Activated CD4-positive, alpha-beta memory T cell treated with anti-CD3 and anti-CD28 coated beads, Interleukin-2, amount 10 ng/mL, durations not matched to agents 7 days and 5 days (primary cell): ENCODE data around the gene CHN2. TPM values are rescaled to one million over a fixed set of nuclear protein-coding genes. Genes with fewer than 3 reads are reported as not detected.

ENCODE experiments used
- CTCF ChIA-PET: fragments of 350-600 bp; sonication (Branson Sonifier 250); formaldehyde crosslinking; loops from one replicate; lab custom pipeline; 2021; ENCODE audit warnings: antibody characterized with exemption, inconsistent platforms; lab: Charles Lee
- POLR2A ChIA-PET: fragments of 350-600 bp; sonication (Branson Sonifier 250); formaldehyde crosslinking; loops from one replicate; lab custom pipeline; 2021; ENCODE audit warnings: antibody characterized with exemption; lab: Charles Lee
- DNase-seq: peaks from one replicate; pipeline ENCODE4 v3.0.0-alpha.2; 2020
- H3K27ac Mint-ChIP-seq: one replicate; pipeline ENCODE4 v1.8.0; 2021; ENCODE audit warnings: mild to moderate bottlenecking, mixed read lengths
- H3K27me3 Mint-ChIP-seq: one replicate; pipeline ENCODE4 v1.8.0; 2021; ENCODE audit warnings: mixed read lengths
- H3K36me3 Mint-ChIP-seq: one replicate; pipeline ENCODE4 v1.8.0; 2021; ENCODE audit warnings: low read depth, mixed read lengths
- H3K4me1 Mint-ChIP-seq: one replicate; pipeline ENCODE4 v1.8.0; 2021; ENCODE audit warnings: mixed read lengths
- H3K4me3 Mint-ChIP-seq: one replicate; pipeline ENCODE4 v1.8.0; 2021; ENCODE audit warnings: mild to moderate bottlenecking, mixed read lengths
- H3K9me3 Mint-ChIP-seq: one replicate; pipeline ENCODE4 v1.8.0; 2021; ENCODE audit warnings: mixed read lengths
- total RNA-seq, 2 experiments: library from RNA; stranded (reverse); gene quantifications; one replicate each; pipeline ENCODE4 v1.2.3, GENCODE V29; 2021

The CHN2 gene
- total RNA-seq, 2 experiments from 2014 or later, result 6.8 to 7.4 TPM

DNA sequence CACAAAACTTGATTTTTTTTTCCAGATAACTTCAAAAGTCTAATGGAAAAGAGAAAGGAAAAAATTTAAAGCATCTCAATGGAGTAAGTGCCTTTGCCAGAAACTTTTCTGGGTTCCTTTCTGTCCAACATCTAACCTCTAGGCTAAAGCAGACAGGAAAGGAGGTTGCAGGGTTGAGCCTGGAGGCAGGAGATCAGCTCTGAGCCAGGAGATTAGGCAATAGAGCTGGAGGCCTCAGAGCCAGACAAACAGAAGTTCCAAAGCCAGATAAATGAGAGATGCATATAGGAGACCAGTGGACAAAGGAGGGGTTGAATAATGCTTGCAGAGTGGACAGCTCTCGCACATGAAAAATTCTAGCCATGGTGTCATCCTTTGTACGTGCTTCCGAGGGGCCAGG lies 42.9 kb downstream of the CHN2 start:
- H3K4me3 Mint-ChIP-seq, result no peak overlapping the region
- CTCF ChIA-PET, result no interaction called here
- H3K36me3 Mint-ChIP-seq, result no peaks in the 10 kb centered on the region
- H3K4me1 Mint-ChIP-seq, result peaks cover 10% of the 10 kb centered on the region
- H3K9me3 Mint-ChIP-seq, result no peaks in the 10 kb centered on the region
- POLR2A ChIA-PET, result no interaction called here
- no peak for DNase-seq
- H3K27me3 Mint-ChIP-seq, result peaks cover 13% of the 10 kb centered on the region
- H3K27ac Mint-ChIP-seq, result no peak overlapping the region

DNA sequence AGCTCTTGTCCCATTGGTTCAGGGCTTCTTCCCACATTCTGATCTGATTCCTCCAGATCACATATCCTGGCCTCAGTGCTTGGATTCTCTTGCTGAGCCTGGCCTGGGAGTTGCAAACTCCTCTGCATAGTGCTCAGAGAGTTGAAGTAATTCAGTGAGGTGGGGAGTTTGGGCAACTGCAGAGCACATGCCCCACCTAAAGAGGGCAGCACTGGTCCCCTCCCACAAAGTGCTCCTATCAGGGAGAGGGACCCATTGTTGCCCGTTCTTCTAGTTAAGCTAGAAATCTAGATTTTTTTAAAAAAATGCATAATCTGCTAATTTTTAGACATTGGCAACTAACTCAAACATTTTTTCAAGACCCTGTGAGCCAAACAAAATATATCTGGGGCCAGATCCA lies 45.1 kb downstream of the CHN2 start:
- Mint-ChIP-seq H3K4me1 (peaks cover 16% of the 10 kb centered on the region), H3K9me3 (no peaks in the 10 kb centered on the region), H3K4me3 (no peak overlapping the region), H3K36me3 (no peaks in the 10 kb centered on the region), H3K27ac (no peak overlapping the region), H3K27me3 (peaks cover 23% of the 10 kb centered on the region)
- POLR2A ChIA-PET, result no interaction called here
- DNase-seq, result peak; percentile 29
- CTCF ChIA-PET, result interaction anchor here (0.5 to 1.7 kb wide), 3 partner anchors 15 to 146 kb away, joined by 3 to 9 read pairs (median 4); no protein-coding TSS in a partner anchor

- no peak overlapping the region for H3K4me3 Mint-ChIP-seq
Measured at GRCh38 chr7:29242265-29242664, 47.7 kb downstream of the CHN2 start.

GRCh38 chr7:29243910-29244655 lies 49.5 kb downstream of the CHN2 start:
- no peak overlapping the region for H3K27ac Mint-ChIP-seq
- H3K27me3 Mint-ChIP-seq, result peaks cover 21% of the 10 kb centered on the region
- DNase-seq, result peak; percentile 49
- ChIA-PET CTCF (no interaction called here), POLR2A (no interaction called here)
- no peaks in the 10 kb centered on the region for H3K36me3 Mint-ChIP-seq
- H3K4me1 Mint-ChIP-seq, result peaks cover 16% of the 10 kb centered on the region
- no peaks in the 10 kb centered on the region for H3K9me3 Mint-ChIP-seq
- H3K4me3 Mint-ChIP-seq, result no peak overlapping the region

More at GRCh38 chr7:29242265-29242664, 47.7 kb downstream of the CHN2 start:
- no peak for DNase-seq
- Mint-ChIP-seq H3K27me3 (peaks cover 22% of the 10 kb centered on the region), H3K4me1 (peaks cover 16% of the 10 kb centered on the region), H3K9me3 (no peaks in the 10 kb centered on the region), H3K36me3 (no peaks in the 10 kb centered on the region), H3K27ac (no peak overlapping the region)
- CTCF ChIA-PET, result interaction anchor here (1.2 kb wide), 1 partner anchor 136 kb away, joined by 4 read pairs; no protein-coding TSS in a partner anchor
- POLR2A ChIA-PET, result no interaction called here

DNA sequence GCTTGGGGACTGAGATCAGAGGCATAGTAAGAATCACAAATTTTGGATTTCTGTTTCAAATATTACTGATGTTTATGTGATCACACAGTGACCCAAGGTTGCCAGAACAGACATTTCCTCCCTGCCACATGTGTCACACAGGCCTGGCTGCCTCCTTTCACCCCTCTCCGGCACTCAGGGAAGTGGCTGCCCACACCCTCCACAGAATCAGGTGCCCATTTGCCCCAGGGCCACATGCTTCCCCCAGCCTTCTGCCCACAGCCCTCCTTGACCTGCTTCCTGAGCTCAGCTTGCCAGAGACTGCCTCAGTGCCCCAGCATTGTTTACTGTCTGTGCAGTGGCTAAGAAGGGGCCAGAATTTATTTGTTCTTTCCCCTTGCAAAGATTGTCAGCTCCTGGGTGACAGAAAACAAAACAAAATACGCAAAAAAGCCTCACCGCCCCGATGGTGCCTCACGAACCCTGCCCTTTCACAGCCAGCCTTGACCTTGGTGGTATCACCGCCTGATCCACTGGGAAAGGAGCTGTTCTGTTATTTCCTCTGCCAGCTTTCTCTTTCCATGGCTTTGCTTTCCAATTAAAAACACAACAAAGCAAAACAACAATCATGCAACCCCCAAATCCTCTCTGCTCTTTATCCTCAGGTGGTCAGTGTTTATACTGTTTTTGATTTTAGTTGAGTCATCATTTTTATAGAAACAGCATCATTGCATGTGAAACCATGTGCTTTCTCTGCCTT lies 52.8 kb downstream of the CHN2 start:
- Mint-ChIP-seq H3K4me3 (no peak overlapping the region), H3K9me3 (no peaks in the 10 kb centered on the region), H3K27ac (no peak overlapping the region), H3K4me1 (peaks cover 16% of the 10 kb centered on the region), H3K27me3 (peaks cover 14% of the 10 kb centered on the region), H3K36me3 (no peaks in the 10 kb centered on the region)
- ChIA-PET CTCF (no interaction called here), POLR2A (no interaction called here)
- no peak for DNase-seq

GRCh38 chr7:29247963-29248236 lies 53.3 kb downstream of the CHN2 start:
- peaks cover 16% of the 10 kb centered on the region for H3K4me1 Mint-ChIP-seq
- CTCF ChIA-PET, result no interaction called here
- DNase-seq, result no peak
- POLR2A ChIA-PET, result no interaction called here
- no peaks in the 10 kb centered on the region for H3K9me3 Mint-ChIP-seq
- H3K27me3 Mint-ChIP-seq, result peaks cover 14% of the 10 kb centered on the region
- no peaks in the 10 kb centered on the region for H3K36me3 Mint-ChIP-seq
- H3K4me3 Mint-ChIP-seq, result no peak overlapping the region
- H3K27ac Mint-ChIP-seq, result no peak overlapping the region

GRCh38 chr7:29248713-29249382 lies 54.3 kb downstream of the CHN2 start:
- Mint-ChIP-seq H3K36me3 (no peaks in the 10 kb centered on the region), H3K4me3 (no peak overlapping the region), H3K4me1 (peaks cover 12% of the 10 kb centered on the region), H3K9me3 (no peaks in the 10 kb centered on the region), H3K27ac (no peak overlapping the region), H3K27me3 (peaks cover 10% of the 10 kb centered on the region)
- no peak for DNase-seq
- POLR2A ChIA-PET, result no interaction called here
- CTCF ChIA-PET, result no interaction called here

GRCh38 chr7:29249383-29249750 lies 54.8 kb downstream of the CHN2 start:
- H3K27ac Mint-ChIP-seq, result no peak overlapping the region
- DNase-seq, result no peak
- H3K4me3 Mint-ChIP-seq, result no peak overlapping the region
- ChIA-PET CTCF (no interaction called here), POLR2A (no interaction called here)
- peaks cover 6% of the 10 kb centered on the region for H3K4me1 Mint-ChIP-seq
- no peaks in the 10 kb centered on the region for H3K9me3 Mint-ChIP-seq
- H3K36me3 Mint-ChIP-seq, result no peaks in the 10 kb centered on the region
- H3K27me3 Mint-ChIP-seq, result peaks cover 6% of the 10 kb centered on the region

GRCh38 chr7:29249860-29250259 lies 55.3 kb downstream of the CHN2 start:
- no peaks in the 10 kb centered on the region for H3K9me3 Mint-ChIP-seq
- peaks cover 4% of the 10 kb centered on the region for H3K27me3 Mint-ChIP-seq

GRCh38 chr7:29253225-29253624 lies 58.6 kb downstream of the CHN2 start:
- ChIA-PET CTCF (interaction anchor here (2.7 kb wide), 1 partner anchor 13 kb away, joined by 9 read pairs; no protein-coding TSS in a partner anchor), POLR2A (no interaction called here)
- no peaks in the 10 kb centered on the region for H3K36me3 Mint-ChIP-seq
- H3K9me3 Mint-ChIP-seq, result no peaks in the 10 kb centered on the region
- no peaks in the 10 kb centered on the region for H3K4me1 Mint-ChIP-seq
- no peak overlapping the region for H3K27ac Mint-ChIP-seq
- DNase-seq, result no peak
- peaks cover 3% of the 10 kb centered on the region for H3K27me3 Mint-ChIP-seq
- H3K4me3 Mint-ChIP-seq, result no peak overlapping the region

More at GRCh38 chr7:29249860-29250259, 55.3 kb downstream of the CHN2 start:
- Mint-ChIP-seq H3K36me3 (no peaks in the 10 kb centered on the region), H3K4me3 (no peak overlapping the region), H3K4me1 (peaks cover 1% of the 10 kb centered on the region), H3K27ac (no peak overlapping the region)
- CTCF ChIA-PET, result no interaction called here
- no peak for DNase-seq
- POLR2A ChIA-PET, result no interaction called here

GRCh38 chr7:29254591-29254990 lies 60.0 kb downstream of the CHN2 start:
- POLR2A ChIA-PET, result no interaction called here
- CTCF ChIA-PET, result interaction anchor here (2.7 kb wide), 1 partner anchor 15 kb away, joined by 9 read pairs; no protein-coding TSS in a partner anchor
- Mint-ChIP-seq H3K9me3 (no peaks in the 10 kb centered on the region), H3K27ac (no peak overlapping the region), H3K27me3 (peaks cover 3% of the 10 kb centered on the region), H3K36me3 (no peaks in the 10 kb centered on the region), H3K4me1 (no peaks in the 10 kb centered on the region), H3K4me3 (no peak overlapping the region)
- no peak for DNase-seq

DNA sequence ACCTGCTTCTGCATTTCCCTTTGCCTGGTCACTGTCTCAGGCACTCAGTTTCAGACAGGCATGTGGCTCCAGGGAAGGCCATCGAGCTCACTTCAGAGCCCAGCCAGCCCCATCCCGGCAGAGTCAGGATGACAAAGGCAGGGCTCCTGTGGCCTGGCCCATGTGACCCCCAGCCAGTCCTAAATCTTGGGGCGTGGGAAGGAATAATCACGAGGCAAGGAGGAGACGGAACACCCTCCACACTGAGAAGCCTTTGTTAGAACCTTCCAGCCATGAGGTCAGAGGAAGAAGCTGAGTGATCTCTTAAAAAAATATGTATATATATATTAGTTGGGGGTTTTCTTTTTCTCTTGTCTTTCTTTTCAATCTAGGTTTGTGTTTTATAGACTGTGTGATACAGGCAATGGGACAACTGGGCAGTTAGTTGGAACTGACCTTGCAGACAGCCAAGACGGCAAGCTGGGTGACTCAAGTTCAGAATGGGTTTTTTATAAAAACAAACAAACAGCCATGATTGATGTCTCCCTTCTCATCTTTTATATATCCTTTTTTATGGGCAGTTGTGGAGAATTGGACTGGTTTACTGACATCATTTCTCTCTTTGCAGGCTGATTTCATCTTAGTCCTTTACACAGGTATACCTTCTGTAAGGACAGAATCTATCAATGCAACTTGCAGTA lies 60.8 kb downstream of the CHN2 start:
- no peak overlapping the region for H3K4me3 Mint-ChIP-seq
- peaks cover 3% of the 10 kb centered on the region for H3K27me3 Mint-ChIP-seq
- POLR2A ChIA-PET, result no interaction called here
- H3K27ac Mint-ChIP-seq, result no peak overlapping the region
- DNase-seq, result no peak
- H3K36me3 Mint-ChIP-seq, result no peaks in the 10 kb centered on the region
- CTCF ChIA-PET, result interaction anchor here (2.7 kb wide), 1 partner anchor 16 kb away, joined by 9 read pairs; no protein-coding TSS in a partner anchor
- no peaks in the 10 kb centered on the region for H3K4me1 Mint-ChIP-seq
- H3K9me3 Mint-ChIP-seq, result no peaks in the 10 kb centered on the region
